K562 (cell line): ENCODE measurements around the gene LAMA1. TPM values are rescaled to one million over a fixed set of nuclear protein-coding genes. Genes with fewer than 3 reads are reported as not detected.

Experiments used
- ATAC-seq: fragments of 200-7000 bp; cut with Tn5 transposase; 3 replicates; pipeline ENCODE4 v1.9.1; 2020; ENCODE audit warnings: moderate library complexity
- BruUV-seq: library from RNA; stranded (reverse); fragments of 400-500 nt; replicated peaks from 2 replicates; lab custom pipeline; 2021; lab: Mats Ljungman, UMichigan
- CTCF ChIA-PET: fragments of 300-600 bp; formaldehyde crosslinking; extraction: SDS; loops from one replicate; lab custom pipeline; 2021; ENCODE audit warnings: low intra/inter-chr PET ratio; lab: Yijun Ruan, JAX
- POLR2A ChIA-PET: fragments of 300-600, 350-650 bp; sonication (Branson Sonifier 250); formaldehyde crosslinking; extraction: SDS; loops from one replicate; lab custom pipeline; 2021; ENCODE audit warnings: antibody characterized with exemption, inconsistent platforms; lab: Yijun Ruan, JAX
- DNase-seq, 4 experiments: peaks; one replicate each; pipeline versions ENCODE4 v3.0.0 to v3.0.0-alpha.2; 2011 to 2018; ENCODE audit warnings: low spot score in 3 of 4, mixed read lengths in 3 of 4; ENCODE audit errors: extremely low read depth in 1 of 4
- FAIRE-seq: peaks from 2 replicates; lab custom pipeline; 2011; peaks lifted over from hg19 to GRCh38; lab: Jason Lieb, UNC
- H2AFZ ChIP-seq: 2 replicates; pipeline ENCODE4 v1.6.0; 2011; ENCODE audit warnings: low read depth, low read length, control low read depth, inconsistent platforms
- H3K27ac ChIP-seq: fragments of 200-600 bp; 3 replicates; pipeline ENCODE4 v1.8.0; 2011; ENCODE audit warnings: low read depth, mild to moderate bottlenecking, control low read depth, inconsistent platforms, low read length, moderate library complexity, mixed read lengths; ENCODE audit errors: extremely low read depth
- H3K27me3 ChIP-seq, 2 experiments: fragments of 300-600 bp in 1 of 2; 2 replicates in 1 of 2; 3 replicates in 1 of 2; pipeline versions ENCODE4 v1.6.0 to v1.8.0; 2011; ENCODE audit warnings: inconsistent platforms in 2 of 2, low read length in 2 of 2, mild to moderate bottlenecking in 1 of 2, mixed read lengths in 1 of 2, moderate library complexity in 1 of 2; ENCODE audit not compliant: control insufficient read depth in 2 of 2, insufficient read depth in 2 of 2
- H3K36me3 ChIP-seq: fragments of 300-600 bp; 3 replicates; pipeline ENCODE4 v1.8.0; 2011; ENCODE audit warnings: mild to moderate bottlenecking, low read length, inconsistent platforms; ENCODE audit not compliant: control insufficient read depth, insufficient read depth
- H3K4me1 ChIP-seq, 2 experiments: fragments of 200-600 bp in 1 of 2; replicated peaks in 1 of 2; 2 replicates in 1 of 2; 3 replicates in 1 of 2; pipeline versions ENCODE4 v1.5.1 to v1.8.0; 2011; ENCODE audit warnings: inconsistent platforms in 2 of 2, low read length in 2 of 2, mild to moderate bottlenecking in 1 of 2, mixed read lengths in 1 of 2, moderate library complexity in 1 of 2; ENCODE audit not compliant: control insufficient read depth in 2 of 2, insufficient read depth in 2 of 2
- H3K4me2 ChIP-seq: 2 replicates; pipeline ENCODE4 v1.6.1; 2011; ENCODE audit warnings: low read length, control low read depth, inconsistent platforms, mixed read lengths; ENCODE audit not compliant: insufficient read depth
- H3K4me3 ChIP-seq: fragments of 200-600 bp; sonication (generic), shearing (Covaris generic); 2 replicates; pipeline ENCODE4 v1.5.1; 2016; ENCODE audit warnings: control low read depth, inconsistent platforms
- H3K79me2 ChIP-seq: fragments of 200-600 bp; 3 replicates; pipeline ENCODE4 v1.8.0; 2011; ENCODE audit warnings: low read length, inconsistent platforms; ENCODE audit not compliant: control insufficient read depth, insufficient read depth
- H3K9ac ChIP-seq, 2 experiments: 2 replicates each; pipeline versions ENCODE4 v1.6.0 to v1.6.1; 2011; ENCODE audit warnings: low read depth in 2 of 2, low read length in 2 of 2, control low read depth in 1 of 2, inconsistent platforms in 1 of 2, mild to moderate bottlenecking in 1 of 2, mixed read lengths in 1 of 2; ENCODE audit not compliant: insufficient read depth in 1 of 2
- H3K9me1 ChIP-seq: one replicate; pipeline ENCODE4 v1.6.0; 2011; ENCODE audit warnings: inconsistent platforms, mild to moderate bottlenecking, low read length, moderate library complexity; ENCODE audit not compliant: control insufficient read depth, insufficient read depth
- H3K9me3 ChIP-seq: replicated peaks from 2 replicates; pipeline ENCODE4 v1.5.1; 2011; ENCODE audit warnings: low read depth, low read length, inconsistent platforms; ENCODE audit not compliant: control insufficient read depth, insufficient read depth
- H4K20me1 ChIP-seq: replicated peaks from 2 replicates; pipeline ENCODE4 v1.6.1; 2011; ENCODE audit warnings: low read length, inconsistent platforms, mixed read lengths; ENCODE audit not compliant: control insufficient read depth, insufficient read depth
- CHAMP1 ChIP-seq: fragments of 450-650 bp; IDR thresholded peaks from 2 replicates; pipeline ENCODE4 v1.6.1; 2016; ENCODE audit warnings: mild to moderate bottlenecking
- DEAF1 ChIP-seq: fragments of 450-650 bp; formaldehyde crosslinking; IDR thresholded peaks from 2 replicates; pipeline ENCODE4 v1.4.0; 2020; ENCODE audit warnings: mild to moderate bottlenecking, moderate library complexity
- MCM5 ChIP-seq: fragments of 450-650 bp; IDR thresholded peaks from 2 replicates; pipeline ENCODE4 v1.6.1; 2016; ENCODE audit warnings: low read depth
- PML ChIP-seq: IDR thresholded peaks from 2 replicates; pipeline ENCODE4 v1.6.1; 2012; ENCODE audit warnings: low read length, inconsistent platforms
- RHOXF2B ChIP-seq: fragments of 250-450 bp; sonication (Bioruptor Pico); conservative IDR thresholded peaks from 2 replicates; pipeline ENCODE4 v1.5.1; 2021
- TRIM24 ChIP-seq, 2 experiments: fragments of 450-650 bp; IDR thresholded peaks; 2 replicates each; pipeline ENCODE4 v1.6.1; 2016
- ZNF253 ChIP-seq: fragments of 250-450 bp; sonication (Bioruptor Pico); conservative IDR thresholded peaks from 2 replicates; pipeline ENCODE4 v1.6.1; 2021; ENCODE audit warnings: mild to moderate bottlenecking
- WGBS: fragments of 100-300 bp; shearing (Covaris generic); methylation state at CpG from one replicate; pipeline ENCODE4 v1.1.6; 2016; ENCODE audit warnings: low coverage, mixed read lengths; ENCODE audit not compliant: insufficient coverage; ENCODE audit errors: missing lambda C conversion rate; 5-methylcytosine and 5-hydroxymethylcytosine counted together
- in situ Hi-C: fragments of 300-500 bp; cut with MboI; formaldehyde crosslinking; loops from 4 replicates; pipeline ENCODE4 v1.15.0; 2018; ENCODE audit warnings: inconsistent platforms, mixed read lengths
- intact Hi-C: fragments of 100-400 bp; cut with micrococcal nuclease; formaldehyde crosslinking; loops from 2 replicates; pipeline ENCODE4 v1.14.2; 2022
- polyA plus RNA-seq, 8 experiments: library from polyadenylated mRNA; depleted of rRNA in 4 of 8; stranded (reverse) in 5 of 8; unstranded in 3 of 8; fragments of >200 nt; fragmentation: Nextera tagmentation in 2 of 8; fragmentation: Illumina TruSeq in 1 of 8; extraction: Ambion mirVana in 2 of 8; extraction: Trizol in 1 of 8; gene quantifications; 2 replicates each; pipeline versions ENCODE4 v1.2.1 to v1.2.3, GENCODE V29; 2011 to 2014; ENCODE audit warnings: inconsistent platforms in 1 of 8, missing spikeins in 1 of 8
- total RNA-seq, 7 experiments: library from RNA; depleted of rRNA in 6 of 7; stranded (reverse); fragments of >200 nt in 6 of 7; fragmentation: Illumina TruSeq in 2 of 7; extraction: Trizol in 2 of 7; gene quantifications; 2 replicates each; pipeline versions ENCODE4 v1.2.1 to v1.2.3, GENCODE V29; 2011 to 2021; ENCODE audit warnings: low replicate concordance in 1 of 7
- TF ChIP-seq, protein P1 (sequence below): fragments of 250-450 bp; sonication (Bioruptor Pico); IDR thresholded peaks from 2 replicates; pipeline ENCODE4 v1.4.0; 2020

The LAMA1 gene
- total and polyA plus RNA-seq, 9 of the 15 experiments (the other 6 are each of a cell fraction or from before 2014, with no cell fraction given): 0.04 TPM; not detected in 8

GRCh38 chr18:7102131-7102530, 15.5 kb downstream of the LAMA1 start:
- Histone ChIP-seq H3K79me2 (no peaks in the 10 kb centered on the region), H3K9me1 (no peaks in the 10 kb centered on the region), H2AFZ (no peak overlapping the region), H3K27ac (no peak overlapping the region), H3K9ac (no peak overlapping the region), H3K27me3 (peaks cover 0 to 3% of the 10 kb centered on the region in 2 experiments; a peak in 1 of 5 replicates), H3K9me3 (no peaks in the 10 kb centered on the region), H4K20me1 (no peaks in the 10 kb centered on the region), H3K4me2 (no peak overlapping the region), H3K4me3 (no peak overlapping the region), H3K36me3 (no peaks in the 10 kb centered on the region), H3K4me1 (no peaks in the 10 kb centered on the region)
- no TSS peak for BruUV-seq
- FAIRE-seq: no peak
- no peak for DNase-seq
- ATAC-seq: no peak
- CTCF ChIA-PET: no interaction called here
- in situ Hi-C loops: no loop called here
- 0% methylated on average over 2 of the region's 2 CpGs for WGBS
- POLR2A ChIA-PET: interaction anchor here (1.1 kb wide), 1 partner anchor 14 kb away, joined by 5 read pairs; no protein-coding TSS in a partner anchor
- intact Hi-C loops: no loop called here
- no peak for TF ChIP-seq DEAF1 (CRISPR knock-in tag)
- TF ChIP-seq ZNF253 (CRISPR knock-in tag): no peak
- TF ChIP-seq, protein P1, sequence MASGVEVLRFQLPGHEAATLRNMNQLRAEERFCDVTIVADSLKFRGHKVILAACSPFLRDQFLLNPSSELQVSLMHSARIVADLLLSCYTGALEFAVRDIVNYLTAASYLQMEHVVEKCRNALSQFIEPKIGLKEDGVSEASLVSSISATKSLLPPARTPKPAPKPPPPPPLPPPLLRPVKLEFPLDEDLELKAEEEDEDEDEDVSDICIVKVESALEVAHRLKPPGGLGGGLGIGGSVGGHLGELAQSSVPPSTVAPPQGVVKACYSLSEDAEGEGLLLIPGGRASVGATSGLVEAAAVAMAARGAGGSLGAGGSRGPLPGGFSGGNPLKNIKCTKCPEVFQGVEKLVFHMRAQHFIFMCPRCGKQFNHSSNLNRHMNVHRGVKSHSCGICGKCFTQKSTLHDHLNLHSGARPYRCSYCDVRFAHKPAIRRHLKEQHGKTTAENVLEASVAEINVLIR (CRISPR knock-in tag): no peak
- TF ChIP-seq MCM5: no peak
- TF ChIP-seq TRIM24 (IDR thresholded peaks at IDR 0.05): no peak
- no peak for TF ChIP-seq RHOXF2B (CRISPR knock-in tag)
- TF ChIP-seq CHAMP1: no peak
- no peak for TF ChIP-seq PML
